Caco-2 (cell line): Measurements from ENCODE around the gene SHB. TPM values are rescaled to one million over a fixed set of nuclear protein-coding genes. Genes with fewer than 3 reads are reported as not detected.

Source experiments
- BruUV-seq: library from RNA; stranded (reverse); fragments of 400-500 nt; replicated peaks from 2 replicates; lab custom pipeline; 2021; lab: Mats Ljungman, UMichigan
- CTCF ChIA-PET: fragments of 300-600 bp; sonication (Branson Sonifier 250); formaldehyde crosslinking; loops from one replicate; lab custom pipeline; 2022; ENCODE audit warnings: antibody characterized with exemption; lab: Charles Lee
- POLR2A ChIA-PET: fragments of 300-600 bp; sonication (Branson Sonifier 250); formaldehyde crosslinking; loops from one replicate; lab custom pipeline; 2022; ENCODE audit warnings: antibody characterized with exemption; lab: Charles Lee
- DNase-seq, 2 experiments: peaks; one replicate each; pipeline versions ENCODE4 v3.0.0 to v3.0.0-alpha.2; 2020 to 2022
- H3K27me3 ChIP-seq: replicated peaks from 2 replicates; pipeline ENCODE4 v1.6.0; 2011; ENCODE audit warnings: low read length; ENCODE audit not compliant: control insufficient read depth, insufficient read depth
- H3K36me3 ChIP-seq: 2 replicates; pipeline ENCODE4 v1.5.1; 2011; ENCODE audit warnings: low read length; ENCODE audit not compliant: control insufficient read depth, insufficient read depth
- H3K4me1 ChIP-seq: fragments of 250-450 bp; sonication (Bioruptor Pico); 2 replicates; pipeline ENCODE4 v1.5.1; 2020; ENCODE audit warnings: mild to moderate bottlenecking
- H3K4me3 ChIP-seq: 2 replicates; pipeline ENCODE4 v1.5.1; 2011; ENCODE audit warnings: low read depth, mild to moderate bottlenecking, control low read depth, low read length
- H3K9me3 ChIP-seq: fragments of 250-450 bp; sonication (Bioruptor Pico); 2 replicates; pipeline ENCODE4 v1.5.1; 2020; ENCODE audit warnings: mild to moderate bottlenecking, moderate library complexity
- H3K27ac Mint-ChIP-seq: one replicate; pipeline ENCODE4 v1.8.0; 2022; ENCODE audit warnings: mixed read lengths; ENCODE audit not compliant: unreplicated experiment
- H3K27me3 Mint-ChIP-seq: one replicate; pipeline ENCODE4 v1.8.0; 2022; ENCODE audit warnings: mixed read lengths; ENCODE audit not compliant: insufficient read depth, unreplicated experiment
- H3K36me3 Mint-ChIP-seq: one replicate; pipeline ENCODE4 v1.8.0; 2022; ENCODE audit warnings: mild to moderate bottlenecking, mixed read lengths; ENCODE audit not compliant: insufficient read depth, unreplicated experiment
- H3K4me1 Mint-ChIP-seq: one replicate; pipeline ENCODE4 v1.8.0; 2022; ENCODE audit warnings: low read depth, mixed read lengths; ENCODE audit not compliant: unreplicated experiment
- H3K4me3 Mint-ChIP-seq: one replicate; pipeline ENCODE4 v1.8.0; 2022; ENCODE audit warnings: mild to moderate bottlenecking, moderate library complexity, mixed read lengths; ENCODE audit not compliant: unreplicated experiment
- H3K9me3 Mint-ChIP-seq: one replicate; pipeline ENCODE4 v1.8.0; 2022; ENCODE audit warnings: mixed read lengths; ENCODE audit not compliant: unreplicated experiment
- CTCF ChIP-seq, 2 experiments: fragments of 200-600 bp in 1 of 2; IDR thresholded peaks; 1 replicate in 1 of 2; 2 replicates in 1 of 2; pipeline versions ENCODE4 v1.5.1 to v1.8.0; 2011 to 2022; ENCODE audit warnings: antibody characterized with exemption in 1 of 2, control low read depth in 1 of 2, inconsistent platforms in 1 of 2, low read depth in 1 of 2, low read length in 1 of 2, mild to moderate bottlenecking in 1 of 2, moderate library complexity in 1 of 2; ENCODE audit not compliant: insufficient read depth in 1 of 2, severe bottlenecking in 1 of 2, unreplicated experiment in 1 of 2
- intact Hi-C: fragments of 100-400 bp; cut with micrococcal nuclease; formaldehyde crosslinking; loops from one replicate; pipeline ENCODE4 v1.10.0; 2022; ENCODE audit not compliant: unreplicated experiment
- total RNA-seq: library from RNA; stranded (reverse); gene quantifications from 2 replicates; pipeline ENCODE4 v1.2.3, GENCODE V29; 2022

SHB gene
- total RNA-seq, 1 experiment from 2014 or later, result 18.3 TPM

- BruUV-seq, result no TSS peak
- no peak overlapping the region for H3K4me3 Mint-ChIP-seq
- Histone ChIP-seq H3K4me3 (no peak overlapping the region), H3K36me3 (no peaks in the 10 kb centered on the region), H3K27me3 (no peaks in the 10 kb centered on the region), H3K4me1 (no peaks in the 10 kb centered on the region), H3K9me3 (no peaks in the 10 kb centered on the region)
- POLR2A ChIA-PET, result no interaction called here
- DNase-seq, result no peak
- H3K36me3 Mint-ChIP-seq, result no peaks in the 10 kb centered on the region
- no peaks in the 10 kb centered on the region for H3K4me1 Mint-ChIP-seq
- no peaks in the 10 kb centered on the region for H3K9me3 Mint-ChIP-seq
- no peak overlapping the region for H3K27ac Mint-ChIP-seq
- no peak for TF ChIP-seq CTCF (IDR thresholded peaks at IDR 0.05; ENCODE audit: insufficient read depth in 1 of 2, low read depth in 1 of 2, low read length in 1 of 2, severe bottlenecking in 1 of 2, unreplicated experiment in 1 of 2)
- H3K27me3 Mint-ChIP-seq, result peaks cover 3% of the 10 kb centered on the region
- CTCF ChIA-PET, result no interaction called here
- intact Hi-C loops, result no loop called here
These were observed 45.9 kb upstream of the SHB start for GRCh38 chr9:38114905-38115304.

DNA sequence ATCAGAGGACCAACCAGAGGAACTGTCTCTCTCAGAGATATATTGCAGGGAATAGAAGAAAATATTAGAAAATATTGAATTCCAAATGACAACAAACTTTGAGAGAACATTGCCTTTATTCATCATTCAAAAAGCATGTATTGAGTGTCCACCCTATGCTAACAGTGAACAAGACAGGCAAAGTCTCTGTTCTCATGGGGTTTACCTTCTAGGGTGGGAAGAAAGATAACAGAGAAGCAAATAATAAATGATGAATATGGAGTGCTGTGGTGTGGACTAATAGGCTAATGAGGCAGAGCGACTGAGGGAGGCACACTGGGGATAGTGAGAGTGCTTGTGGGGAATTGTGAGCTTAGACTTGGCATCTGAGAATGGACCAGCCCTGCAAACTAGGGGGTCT is 43.4 kb upstream of the SHB start:
- ChIA-PET POLR2A (no interaction called here), CTCF (no interaction called here)
- Mint-ChIP-seq H3K4me1 (peaks cover 11% of the 10 kb centered on the region), H3K27me3 (peaks cover 3% of the 10 kb centered on the region), H3K4me3 (no peak overlapping the region), H3K36me3 (no peaks in the 10 kb centered on the region), H3K9me3 (no peaks in the 10 kb centered on the region), H3K27ac (no peak overlapping the region)
- Histone ChIP-seq H3K4me1 (peaks cover 12% of the 10 kb centered on the region), H3K4me3 (no peak overlapping the region), H3K9me3 (no peaks in the 10 kb centered on the region), H3K27me3 (no peaks in the 10 kb centered on the region), H3K36me3 (no peaks in the 10 kb centered on the region)
- no peak for TF ChIP-seq CTCF (IDR thresholded peaks at IDR 0.05; ENCODE audit: insufficient read depth in 1 of 2, low read depth in 1 of 2, low read length in 1 of 2, severe bottlenecking in 1 of 2, unreplicated experiment in 1 of 2)
- no TSS peak for BruUV-seq
- no peak for DNase-seq
- intact Hi-C loops, result no loop called here

DNA sequence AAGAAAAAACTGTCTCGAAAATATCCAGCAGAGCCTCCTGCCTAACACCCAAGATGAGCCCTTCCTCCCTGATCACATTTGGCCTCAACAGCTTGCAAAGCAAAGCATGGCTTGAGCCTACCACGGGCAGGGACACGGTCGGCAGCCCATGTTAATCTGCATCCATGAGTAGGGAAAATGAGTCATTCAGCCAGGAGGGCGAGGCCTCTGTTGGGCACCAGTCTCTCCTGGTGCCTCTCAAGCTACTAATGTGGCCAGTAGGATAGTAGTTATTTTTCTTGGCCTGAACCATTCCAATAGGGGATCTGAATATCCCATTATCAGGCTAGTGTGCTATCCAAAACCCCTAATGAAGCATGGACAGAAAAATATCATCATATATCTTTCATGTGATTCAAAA is 43.0 kb upstream of the SHB start:
- no TSS peak for BruUV-seq
- Mint-ChIP-seq H3K36me3 (no peaks in the 10 kb centered on the region), H3K27ac (no peak overlapping the region), H3K9me3 (no peaks in the 10 kb centered on the region), H3K27me3 (peaks cover 3% of the 10 kb centered on the region), H3K4me3 (no peak overlapping the region), H3K4me1 (peaks cover 11% of the 10 kb centered on the region)
- H3K4me3 ChIP-seq, result no peak overlapping the region
- no peaks in the 10 kb centered on the region for H3K27me3 ChIP-seq
- ChIA-PET CTCF (no interaction called here), POLR2A (no interaction called here)
- no peak for TF ChIP-seq CTCF (IDR thresholded peaks at IDR 0.05; ENCODE audit: insufficient read depth in 1 of 2, low read depth in 1 of 2, low read length in 1 of 2, severe bottlenecking in 1 of 2, unreplicated experiment in 1 of 2)
- no peak for DNase-seq
- peaks cover 12% of the 10 kb centered on the region for H3K4me1 ChIP-seq
- intact Hi-C loops, result no loop called here
- no peaks in the 10 kb centered on the region for H3K36me3 ChIP-seq
- H3K9me3 ChIP-seq, result no peaks in the 10 kb centered on the region
